Activated CD4-positive, alpha-beta memory T cell treated with anti-CD3 and anti-CD28 coated beads for 36 hours (primary cell): Measurements from ENCODE around the gene GALNT7. TPM values are rescaled to one million over a fixed set of nuclear protein-coding genes. Genes with fewer than 3 reads are reported as not detected.
A peak's percentile ranks its signal among the peaks of the same experiment; 100 is the strongest.
"Not testable (repeated sequence)": the region's sequence is repeated elsewhere in the genome, so short reads cannot be mapped to it uniquely, and the experiment has no call there.

Experiments
- CTCF ChIA-PET: fragments of 350-600 bp; sonication (Branson Sonifier 250); formaldehyde crosslinking; loops from one replicate; lab custom pipeline; 2021; ENCODE audit warnings: antibody characterized with exemption, inconsistent platforms; lab: Charles Lee
- POLR2A ChIA-PET: fragments of 350-600 bp; sonication (Branson Sonifier 250); formaldehyde crosslinking; loops from one replicate; lab custom pipeline; 2021; ENCODE audit warnings: antibody characterized with exemption; lab: Charles Lee
- DNase-seq: peaks from one replicate; pipeline ENCODE4 v3.0.0-alpha.2; 2020
- H3K27ac Mint-ChIP-seq: one replicate; pipeline ENCODE4 v1.8.0; 2021; ENCODE audit warnings: mixed read lengths
- H3K27me3 Mint-ChIP-seq: one replicate; pipeline ENCODE4 v1.8.0; 2021; ENCODE audit warnings: mixed read lengths
- H3K36me3 Mint-ChIP-seq: one replicate; pipeline ENCODE4 v1.8.0; 2021; ENCODE audit warnings: mixed read lengths
- H3K4me1 Mint-ChIP-seq: one replicate; pipeline ENCODE4 v1.8.0; 2021; ENCODE audit warnings: low read depth, mixed read lengths
- H3K4me3 Mint-ChIP-seq: one replicate; pipeline ENCODE4 v1.8.0; 2021; ENCODE audit warnings: mild to moderate bottlenecking, mixed read lengths
- H3K9me3 Mint-ChIP-seq: one replicate; pipeline ENCODE4 v1.8.0; 2021; ENCODE audit warnings: mixed read lengths
- intact Hi-C: fragments of 100-400 bp; cut with micrococcal nuclease; formaldehyde crosslinking; loops from one replicate; pipeline ENCODE4 v1.15.1; 2023
- total RNA-seq, 2 experiments: library from RNA; stranded (reverse); gene quantifications; one replicate each; pipeline ENCODE4 v1.2.3, GENCODE V29; 2021

The GALNT7 gene
- total RNA-seq, 2 experiments from 2014 or later = 14.4 to 16.0 TPM

DNA sequence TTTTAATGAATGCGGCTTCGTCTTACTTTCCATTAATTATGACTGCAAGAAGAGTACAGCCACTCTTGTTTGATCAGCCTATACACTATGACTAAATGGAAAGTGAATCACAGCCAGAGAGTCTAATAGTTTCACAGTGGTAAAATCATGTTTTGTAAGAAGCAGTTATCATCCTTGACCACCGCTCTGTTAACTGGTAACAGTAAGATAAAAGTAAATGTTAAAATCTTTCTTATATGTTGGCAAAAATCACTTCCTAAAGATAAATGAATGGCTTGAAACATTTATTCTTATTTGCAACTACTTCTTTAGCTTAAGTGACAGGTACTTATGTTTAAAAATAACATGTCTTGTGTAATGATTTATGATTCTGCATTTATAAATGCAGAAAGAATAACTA is 13.2 kb downstream of the GALNT7 start:
- no peaks in the 10 kb centered on the region for H3K36me3 Mint-ChIP-seq
- H3K4me1 Mint-ChIP-seq = peaks cover 22% of the 10 kb centered on the region
- H3K9me3 Mint-ChIP-seq = no peaks in the 10 kb centered on the region
- no peaks in the 10 kb centered on the region for H3K27me3 Mint-ChIP-seq
- H3K4me3 Mint-ChIP-seq = no peak overlapping the region
- H3K27ac Mint-ChIP-seq = no peak overlapping the region
- no peak for DNase-seq
- ChIA-PET POLR2A (no interaction called here), CTCF (interaction anchor here (1.0 to 1.7 kb wide), 2 partner anchors 11 to 16 kb away, joined by 3 to 4 read pairs; no protein-coding TSS in a partner anchor)
- intact Hi-C loops = no loop called here

DNA sequence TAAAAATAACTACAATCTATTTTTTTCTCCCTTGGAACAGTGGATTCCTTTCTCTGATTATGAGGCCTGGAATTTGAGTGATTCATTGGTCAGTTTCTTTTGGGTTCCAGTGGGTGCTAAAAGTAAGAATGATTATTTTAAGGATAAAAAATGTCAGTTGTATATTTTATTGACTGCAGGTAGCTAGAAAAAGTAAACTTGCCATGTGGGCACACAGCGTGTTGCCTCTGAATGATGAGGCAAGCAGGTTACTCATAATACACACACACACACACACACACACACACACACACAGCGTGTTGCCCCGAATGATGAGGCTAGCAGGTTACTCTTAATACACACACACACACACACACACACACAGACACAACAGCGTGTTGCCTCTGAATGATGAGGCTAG is 13.8 kb downstream of the GALNT7 start:
- H3K9me3 Mint-ChIP-seq = no peaks in the 10 kb centered on the region
- ChIA-PET CTCF (interaction anchor here (1.7 kb wide), 1 partner anchor 11 kb away, joined by 4 read pairs; no protein-coding TSS in a partner anchor), POLR2A (no interaction called here)
- no peaks in the 10 kb centered on the region for H3K27me3 Mint-ChIP-seq
- H3K4me3 Mint-ChIP-seq = no peak overlapping the region
- no peak overlapping the region for H3K27ac Mint-ChIP-seq
- DNase-seq = peak; percentile 16
- intact Hi-C loops = no loop called here
- peaks cover 22% of the 10 kb centered on the region for H3K4me1 Mint-ChIP-seq
- no peaks in the 10 kb centered on the region for H3K36me3 Mint-ChIP-seq

- DNase-seq, CTCF ChIA-PET, H3K36me3 Mint-ChIP-seq, H3K27ac Mint-ChIP-seq, intact Hi-C loops, POLR2A ChIA-PET, H3K4me3 Mint-ChIP-seq, H3K9me3 Mint-ChIP-seq, H3K27me3 Mint-ChIP-seq: not testable (repeated sequence)
- H3K4me1 Mint-ChIP-seq = peaks cover 24% of the 10 kb centered on the region
Measured at GRCh38 chr4:173183659-173184247, 15.1 kb downstream of the GALNT7 start.

GRCh38 chr4:173185847-173186510 is 17.4 kb downstream of the GALNT7 start:
- no peak for DNase-seq
- ChIA-PET POLR2A (no interaction called here), CTCF (interaction anchor here (1.1 kb wide), 1 partner anchor 72 kb away, joined by 3 read pairs; no protein-coding TSS in a partner anchor)
- intact Hi-C loops = no loop called here
- Mint-ChIP-seq H3K9me3 (no peaks in the 10 kb centered on the region), H3K27me3 (no peaks in the 10 kb centered on the region), H3K4me3 (no peak overlapping the region), H3K27ac (no peak overlapping the region), H3K4me1 (peaks cover 38% of the 10 kb centered on the region), H3K36me3 (no peaks in the 10 kb centered on the region)

DNA sequence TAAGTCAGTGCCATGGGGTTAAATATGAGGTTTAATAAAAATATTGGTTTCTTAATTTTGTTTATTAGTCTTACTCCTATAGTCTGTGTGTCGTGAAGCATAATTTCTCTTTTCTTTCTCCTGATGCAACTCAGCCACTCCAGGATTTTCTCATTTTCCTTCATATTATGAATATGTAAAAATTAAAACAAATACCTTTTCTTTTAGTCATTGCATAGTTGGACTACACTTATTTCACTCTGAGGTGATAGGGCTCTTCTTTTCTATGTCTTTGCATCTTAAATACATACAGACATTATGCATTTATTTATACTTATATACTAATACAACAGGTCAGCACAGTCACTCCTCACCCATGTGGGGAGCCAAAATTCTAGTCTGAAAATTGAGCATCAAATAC is 19.1 kb downstream of the GALNT7 start:
- Mint-ChIP-seq H3K27me3 (no peaks in the 10 kb centered on the region), H3K4me3 (no peak overlapping the region), H3K4me1 (peaks cover 52% of the 10 kb centered on the region), H3K36me3 (no peaks in the 10 kb centered on the region), H3K9me3 (no peaks in the 10 kb centered on the region), H3K27ac (no peak overlapping the region)
- DNase-seq = no peak
- intact Hi-C loops = no loop called here
- POLR2A ChIA-PET = no interaction called here
- CTCF ChIA-PET = no interaction called here

- Mint-ChIP-seq H3K9me3 (no peaks in the 10 kb centered on the region), H3K4me3 (no peak overlapping the region), H3K36me3 (no peaks in the 10 kb centered on the region), H3K27ac (no peak overlapping the region), H3K27me3 (no peaks in the 10 kb centered on the region), H3K4me1 (peaks cover 54% of the 10 kb centered on the region)
- POLR2A ChIA-PET = no interaction called here
- no peak for DNase-seq
- intact Hi-C loops = no loop called here
- CTCF ChIA-PET = no interaction called here
Measured at GRCh38 chr4:173188648-173189047, 20.0 kb downstream of the GALNT7 start.

DNA sequence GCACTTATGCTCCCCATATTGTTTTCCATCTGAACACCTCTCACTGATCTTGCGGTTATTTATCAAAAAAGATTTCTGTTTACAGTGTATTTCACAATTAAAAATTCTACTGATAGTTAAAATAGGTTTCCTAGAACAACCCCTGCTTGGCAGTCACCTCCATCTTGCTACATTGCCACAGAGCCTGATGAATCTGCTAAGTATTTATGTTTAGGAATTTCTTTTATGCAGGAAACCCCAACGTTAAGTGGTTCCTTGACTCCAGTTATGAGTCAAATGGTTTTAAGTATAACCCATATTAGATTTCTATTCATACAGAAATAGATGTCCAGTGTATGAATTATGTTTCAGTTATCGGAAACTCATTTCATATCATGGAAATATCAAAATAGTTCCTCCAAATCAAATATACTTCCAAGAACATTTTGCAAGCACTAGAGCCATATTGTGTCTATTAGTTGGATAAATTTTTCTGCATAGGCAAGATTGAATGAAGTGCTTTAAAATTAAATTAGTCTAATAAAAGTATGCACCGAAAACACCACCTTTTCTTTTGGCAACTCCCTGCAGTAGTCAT is 20.6 kb downstream of the GALNT7 start:
- no peak for DNase-seq
- Mint-ChIP-seq H3K27ac (no peak overlapping the region), H3K36me3 (no peaks in the 10 kb centered on the region), H3K4me1 (peaks cover 54% of the 10 kb centered on the region), H3K27me3 (no peaks in the 10 kb centered on the region), H3K9me3 (no peaks in the 10 kb centered on the region), H3K4me3 (no peak overlapping the region)
- intact Hi-C loops = no loop called here
- CTCF ChIA-PET = no interaction called here
- POLR2A ChIA-PET = no interaction called here

- Mint-ChIP-seq H3K4me1 (peaks cover 44% of the 10 kb centered on the region), H3K9me3 (no peaks in the 10 kb centered on the region), H3K27me3 (no peaks in the 10 kb centered on the region), H3K27ac (peak overlapping the region; percentile 24), H3K36me3 (no peaks in the 10 kb centered on the region), H3K4me3 (no peak overlapping the region)
- POLR2A ChIA-PET = no interaction called here
- intact Hi-C loops = loop anchor here (1.0 to 2.0 kb wide), 2 partner anchors 22 to 65 kb away; no protein-coding TSS in a partner anchor
- no peak for DNase-seq
- CTCF ChIA-PET = no interaction called here
Measured at GRCh38 chr4:173191623-173192041, 23.0 kb downstream of the GALNT7 start.

DNA sequence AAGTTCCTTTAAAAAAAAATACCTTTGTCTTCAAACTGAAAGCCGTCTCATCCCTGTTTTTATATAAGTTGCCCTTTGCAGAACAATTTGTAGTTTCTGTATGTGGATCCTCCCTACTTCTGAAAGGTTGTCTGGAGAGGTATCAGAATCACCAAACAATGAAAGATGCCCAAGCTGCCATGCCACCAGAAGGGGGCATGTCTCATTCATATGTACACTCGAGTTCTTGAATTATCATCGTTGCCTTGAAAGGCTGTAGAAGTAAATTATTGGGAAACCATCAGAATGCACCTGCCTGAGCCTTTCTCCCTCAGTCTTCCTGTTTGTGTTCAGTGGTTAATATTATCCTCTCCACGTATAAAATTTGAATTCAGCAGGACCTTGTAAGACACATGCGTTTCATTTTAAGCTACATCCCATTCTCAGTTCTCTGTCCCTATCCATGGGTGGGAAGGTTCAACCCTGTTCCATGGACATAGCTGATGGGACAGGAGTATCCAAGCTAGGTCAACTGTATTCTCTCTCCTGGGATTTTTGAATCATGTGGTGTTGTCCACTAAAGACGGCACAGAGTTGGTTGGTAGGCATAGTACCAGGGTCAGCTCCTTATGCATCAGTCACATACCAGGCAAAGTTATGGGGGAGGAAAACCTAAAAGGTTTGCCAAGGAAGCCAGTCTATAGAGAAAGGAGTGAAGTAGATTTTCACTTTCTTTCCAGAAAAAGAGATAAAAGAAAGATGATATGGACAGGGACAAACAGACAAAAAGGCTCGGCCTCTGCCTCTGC is 24.0 kb downstream of the GALNT7 start:
- no peak overlapping the region for H3K27ac Mint-ChIP-seq
- intact Hi-C loops = loop anchor here (2.0 kb wide), 1 partner anchor 64 kb away; no protein-coding TSS in a partner anchor

GRCh38 chr4:173194157-173194556 is 25.5 kb downstream of the GALNT7 start:
- peaks cover 39% of the 10 kb centered on the region for H3K4me1 Mint-ChIP-seq
- ChIA-PET CTCF (no interaction called here), POLR2A (no interaction called here)
- DNase-seq = no peak
- no peaks in the 10 kb centered on the region for H3K9me3 Mint-ChIP-seq
- no peak overlapping the region for H3K27ac Mint-ChIP-seq
- H3K36me3 Mint-ChIP-seq = no peaks in the 10 kb centered on the region
- intact Hi-C loops = no loop called here
- H3K4me3 Mint-ChIP-seq = no peak overlapping the region
- no peaks in the 10 kb centered on the region for H3K27me3 Mint-ChIP-seq

More for the DNA sequence above, 24.0 kb downstream of the GALNT7 start:
- no peaks in the 10 kb centered on the region for H3K27me3 Mint-ChIP-seq
- no peaks in the 10 kb centered on the region for H3K9me3 Mint-ChIP-seq
- ChIA-PET POLR2A (no interaction called here), CTCF (interaction anchor here (0.6 to 1.0 kb wide), 5 partner anchors 39 to 179 kb away, joined by 3 to 4 read pairs (median 3); no protein-coding TSS in a partner anchor)
- no peak for DNase-seq
- peaks cover 44% of the 10 kb centered on the region for H3K4me1 Mint-ChIP-seq
- no peaks in the 10 kb centered on the region for H3K36me3 Mint-ChIP-seq
- no peak overlapping the region for H3K4me3 Mint-ChIP-seq

DNA sequence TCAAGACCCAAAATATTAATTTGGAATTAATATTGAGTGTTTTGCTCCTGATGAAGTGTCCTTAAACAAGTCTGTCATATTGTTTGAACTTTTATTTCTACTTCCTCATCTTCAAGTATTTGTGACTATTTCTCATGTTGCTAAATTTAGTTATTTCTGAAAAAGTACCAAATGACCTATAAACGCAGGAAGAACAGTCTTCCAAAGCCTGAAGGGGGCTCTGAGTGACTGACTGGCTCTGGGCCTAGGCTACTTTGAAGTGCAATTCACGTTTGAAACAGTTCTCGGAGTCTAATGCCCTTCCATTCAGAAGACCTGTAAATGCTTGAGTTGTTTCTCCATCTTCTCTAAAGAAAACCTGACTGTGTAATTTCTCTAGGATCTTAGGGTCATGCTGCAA is 26.5 kb downstream of the GALNT7 start:
- Mint-ChIP-seq H3K27me3 (no peaks in the 10 kb centered on the region), H3K4me3 (no peak overlapping the region), H3K4me1 (peaks cover 35% of the 10 kb centered on the region), H3K27ac (no peak overlapping the region), H3K36me3 (no peaks in the 10 kb centered on the region), H3K9me3 (no peaks in the 10 kb centered on the region)
- intact Hi-C loops = no loop called here
- POLR2A ChIA-PET = no interaction called here
- CTCF ChIA-PET = no interaction called here
- DNase-seq = no peak

DNA sequence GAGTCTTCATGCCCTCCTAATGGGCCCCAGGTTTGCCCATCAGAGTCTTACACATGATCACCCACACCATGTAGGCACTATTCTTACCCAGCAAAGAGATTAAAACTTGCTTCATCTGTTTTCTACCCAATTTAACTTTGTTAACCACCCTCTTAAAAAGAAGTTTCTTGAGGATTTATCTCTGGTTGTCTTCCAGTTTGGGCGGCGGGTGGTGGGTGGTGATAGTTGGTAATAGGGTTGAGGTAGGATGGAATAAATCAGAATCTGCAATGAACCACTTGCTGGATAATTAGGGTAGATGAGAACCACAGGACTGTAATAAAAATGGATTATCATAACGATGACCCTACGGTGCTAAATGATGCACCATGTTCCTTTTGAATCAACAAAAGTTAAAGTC is 30.9 kb downstream of the GALNT7 start:
- H3K27ac Mint-ChIP-seq = no peak overlapping the region
- H3K36me3 Mint-ChIP-seq = peaks cover 13% of the 10 kb centered on the region
- no peak for DNase-seq
- intact Hi-C loops = no loop called here
- no peak overlapping the region for H3K4me3 Mint-ChIP-seq
- peaks cover 10% of the 10 kb centered on the region for H3K4me1 Mint-ChIP-seq
- ChIA-PET POLR2A (no interaction called here), CTCF (no interaction called here)
- H3K9me3 Mint-ChIP-seq = peaks cover 15% of the 10 kb centered on the region
- no peaks in the 10 kb centered on the region for H3K27me3 Mint-ChIP-seq
